Activated CD4-positive, alpha-beta T cell treated with anti-CD3 and anti-CD28 coated beads for 48 hours (primary cell): ENCODE results near the gene PDE6B.
"Not testable (repeated sequence)": the region's sequence is repeated elsewhere in the genome, so short reads cannot be mapped to it uniquely, and the experiment has no call there.

Experiments
- DNase-seq: peaks from one replicate; pipeline ENCODE4 v3.0.0-alpha.2; 2020

Gene PDE6B

DNA sequence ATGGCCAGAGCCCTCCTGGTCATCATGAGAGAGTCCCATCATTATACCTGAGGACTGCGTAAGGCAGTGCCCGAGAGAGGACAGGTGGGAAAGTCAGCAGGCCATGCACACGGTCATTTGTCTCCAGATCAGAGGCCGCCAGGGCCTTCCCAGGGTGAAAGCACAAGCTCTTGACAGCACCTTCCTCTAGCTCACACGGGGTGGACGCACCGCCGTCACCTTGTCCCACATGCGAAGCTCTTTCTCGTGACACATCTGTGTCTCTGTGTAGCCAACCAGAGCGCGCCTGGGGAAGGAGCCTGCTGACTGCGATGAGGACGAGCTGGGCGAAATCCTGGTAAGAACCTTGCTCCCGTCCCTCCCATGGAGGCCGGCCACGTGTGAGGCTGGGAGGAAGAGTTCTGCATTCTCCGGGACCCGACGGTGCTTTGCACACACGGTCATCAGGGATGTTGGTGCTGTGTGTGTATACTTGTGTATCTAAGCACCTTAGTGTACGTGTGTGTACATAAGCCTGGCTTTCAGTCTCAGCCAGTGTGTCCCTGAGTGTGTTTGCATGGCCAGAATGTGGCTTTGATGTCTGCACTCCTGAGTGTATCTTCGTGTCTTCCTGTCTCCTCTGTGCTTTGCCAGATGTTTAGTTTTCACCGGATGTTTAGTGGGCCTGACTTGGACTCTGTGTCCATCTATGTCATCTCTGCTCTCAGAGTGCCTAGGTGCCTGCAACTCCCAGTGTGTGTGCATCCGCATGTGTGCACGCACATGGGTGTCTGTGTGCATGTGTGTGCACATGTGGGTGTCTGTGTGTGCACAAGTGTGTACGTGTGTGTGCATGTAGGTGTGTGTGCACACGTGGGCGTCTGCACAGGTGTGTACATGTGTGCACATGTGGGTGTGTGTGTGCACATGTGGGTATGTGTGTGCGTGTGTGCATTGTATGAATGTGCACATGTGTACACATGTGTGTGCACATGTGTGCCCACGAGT, 33.6 kb downstream of the PDE6B start:
- DNase-seq: no peak

DNA sequence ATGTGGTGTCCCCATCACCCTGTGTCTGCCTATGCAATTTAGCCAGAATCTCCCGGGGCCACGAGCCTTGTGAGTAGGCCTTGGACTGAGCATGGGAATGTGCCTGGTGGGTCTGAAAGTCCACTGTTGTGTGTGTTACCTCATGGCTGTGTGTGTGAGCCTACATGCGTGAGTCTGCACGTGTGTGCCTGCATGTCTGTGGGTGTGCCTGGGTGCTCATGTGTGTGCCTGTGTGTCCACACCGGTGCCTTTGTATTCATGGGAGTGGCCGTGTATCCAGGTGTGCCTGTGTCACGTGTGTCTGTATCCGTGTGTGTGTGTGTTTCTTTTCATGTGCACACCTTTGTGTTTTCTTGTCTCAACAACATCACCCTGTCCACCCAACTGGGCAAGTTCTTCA, 34.5 kb downstream of the PDE6B start:
- DNase-seq: no peak

DNA sequence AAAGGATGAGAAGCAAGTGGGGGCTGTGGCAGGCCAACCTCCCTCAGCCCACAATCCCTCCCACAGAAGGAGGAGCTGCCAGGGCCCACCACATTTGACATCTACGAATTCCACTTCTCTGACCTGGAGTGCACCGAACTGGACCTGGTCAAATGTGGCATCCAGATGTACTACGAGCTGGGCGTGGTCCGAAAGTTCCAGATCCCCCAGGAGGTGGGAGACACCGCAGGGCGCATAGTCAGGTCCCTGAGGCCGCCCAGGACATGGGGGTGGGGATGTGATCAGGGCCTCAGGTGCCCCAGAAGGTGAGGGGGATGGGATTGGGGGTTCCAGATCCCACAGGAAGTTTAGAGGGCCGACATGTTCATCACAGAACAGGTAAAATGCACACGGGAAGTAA, 35.0 kb downstream of the PDE6B start:
- DNase-seq: no peak

DNA sequence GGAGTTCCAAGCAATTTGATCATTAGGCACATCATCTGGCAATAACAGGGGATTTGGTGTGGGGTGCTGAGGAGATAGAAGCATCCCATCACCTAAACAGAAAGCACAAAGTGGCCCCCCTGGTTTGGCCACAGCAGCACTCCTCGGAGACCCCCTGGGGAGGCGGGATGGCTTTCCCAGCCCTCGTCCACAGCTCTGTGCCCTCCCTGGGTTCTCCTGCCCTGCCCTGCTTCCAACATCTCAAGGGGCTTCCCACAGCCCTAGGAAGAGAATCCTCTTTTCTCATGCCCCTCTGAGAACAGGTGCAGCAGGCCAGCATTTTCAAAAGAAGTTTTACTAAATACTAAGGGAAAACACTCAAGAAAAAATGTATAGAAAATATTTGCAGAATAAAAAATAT, 35.9 kb downstream of the PDE6B start:
- DNase-seq: no peak

DNA sequence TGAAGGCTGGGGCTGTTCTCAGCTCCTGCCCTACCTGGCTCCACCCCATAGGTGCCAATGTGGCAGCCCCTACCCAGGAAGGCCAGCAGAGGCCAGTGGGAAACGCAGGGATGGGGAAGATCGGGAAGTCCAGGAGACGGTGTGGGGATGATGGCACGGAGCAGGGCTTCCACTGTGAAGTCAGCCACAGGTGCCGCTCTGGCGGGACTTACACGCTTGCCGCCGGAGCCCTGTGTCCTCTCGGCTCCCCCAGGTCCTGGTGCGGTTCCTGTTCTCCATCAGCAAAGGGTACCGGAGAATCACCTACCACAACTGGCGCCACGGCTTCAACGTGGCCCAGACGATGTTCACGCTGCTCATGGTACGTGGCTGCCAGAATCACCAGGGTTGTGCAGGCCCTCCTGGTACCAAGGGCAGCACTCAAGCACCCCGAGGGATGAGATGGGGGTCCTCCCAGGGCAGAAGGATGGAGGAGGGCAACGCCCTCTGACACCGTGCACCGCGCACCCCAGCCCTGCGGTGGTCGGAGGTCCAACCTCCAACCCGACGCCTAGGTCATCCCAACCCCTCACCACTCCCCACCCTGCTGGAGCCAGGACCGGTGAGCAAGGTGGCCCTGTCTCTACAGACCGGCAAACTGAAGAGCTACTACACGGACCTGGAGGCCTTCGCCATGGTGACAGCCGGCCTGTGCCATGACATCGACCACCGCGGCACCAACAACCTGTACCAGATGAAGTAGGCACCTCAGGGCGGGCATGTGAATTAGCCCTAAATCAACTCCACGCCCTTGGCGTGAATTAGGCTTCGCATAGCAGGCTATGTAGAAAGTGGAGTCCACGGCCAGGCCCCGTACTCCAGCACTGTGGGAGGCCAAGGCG, 36.7 kb downstream of the PDE6B start:
- no peak for DNase-seq

DNA sequence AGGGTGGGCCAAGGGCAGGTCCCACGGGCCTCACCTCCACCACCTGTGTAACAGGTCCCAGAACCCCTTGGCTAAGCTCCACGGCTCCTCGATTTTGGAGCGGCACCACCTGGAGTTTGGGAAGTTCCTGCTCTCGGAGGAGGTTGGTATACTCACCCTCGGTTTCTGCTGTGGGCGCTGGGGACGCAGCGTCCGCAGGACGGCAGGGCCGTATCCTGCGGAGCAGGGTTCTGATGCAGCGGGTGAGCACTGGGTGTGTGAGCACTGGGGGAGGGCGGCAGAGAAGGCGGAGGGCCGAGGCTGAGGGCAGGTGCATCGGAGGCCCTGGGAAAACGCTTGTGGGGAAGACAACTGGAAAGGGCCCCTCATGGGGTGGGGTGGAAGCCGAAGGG, 37.7 kb downstream of the PDE6B start:
- no peak for DNase-seq

DNA sequence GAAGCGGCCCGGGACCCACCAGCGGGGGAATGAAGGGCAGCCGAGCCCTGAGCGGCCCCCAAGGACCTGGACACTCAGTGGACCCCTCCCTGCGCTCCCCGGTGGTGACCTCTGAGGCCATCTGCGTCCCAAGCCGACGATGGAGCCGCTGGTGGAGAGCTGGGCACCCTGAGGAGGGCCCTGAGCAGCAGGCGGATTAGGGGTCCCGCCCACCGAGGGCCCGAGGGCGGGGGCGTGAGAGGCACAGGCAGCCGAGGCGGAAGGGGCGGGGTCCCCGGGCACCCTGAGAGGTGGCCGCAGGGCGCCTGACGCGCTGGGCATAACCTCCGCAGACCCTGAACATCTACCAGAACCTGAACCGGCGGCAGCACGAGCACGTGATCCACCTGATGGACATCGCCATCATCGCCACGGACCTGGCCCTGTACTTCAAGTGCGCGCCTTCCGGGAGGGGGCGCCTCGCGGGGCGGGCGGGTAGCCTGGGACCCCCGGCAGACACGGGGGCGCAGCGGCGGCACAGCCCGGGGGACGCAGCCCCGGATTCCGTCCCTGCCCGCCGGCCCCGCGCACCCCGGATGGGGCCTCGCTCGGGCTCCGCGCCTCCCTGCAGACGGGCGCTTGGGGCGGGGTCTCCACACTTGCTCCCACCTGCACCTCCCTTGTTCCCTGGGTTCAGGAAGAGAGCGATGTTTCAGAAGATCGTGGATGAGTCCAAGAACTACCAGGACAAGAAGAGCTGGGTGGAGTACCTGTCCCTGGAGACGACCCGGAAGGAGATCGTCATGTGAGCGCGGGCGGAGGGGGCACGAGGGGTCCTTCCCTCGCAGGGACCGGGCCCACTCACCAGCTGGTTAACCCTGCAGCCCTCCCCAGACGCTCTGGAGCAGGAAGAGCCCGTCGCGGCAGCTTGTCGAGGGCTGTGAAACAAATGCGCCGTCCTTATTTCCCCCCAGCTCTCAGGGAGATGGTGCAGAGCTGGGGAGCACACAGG, 38.4 kb downstream of the PDE6B start:
- DNase-seq: peak; percentile 81

DNA sequence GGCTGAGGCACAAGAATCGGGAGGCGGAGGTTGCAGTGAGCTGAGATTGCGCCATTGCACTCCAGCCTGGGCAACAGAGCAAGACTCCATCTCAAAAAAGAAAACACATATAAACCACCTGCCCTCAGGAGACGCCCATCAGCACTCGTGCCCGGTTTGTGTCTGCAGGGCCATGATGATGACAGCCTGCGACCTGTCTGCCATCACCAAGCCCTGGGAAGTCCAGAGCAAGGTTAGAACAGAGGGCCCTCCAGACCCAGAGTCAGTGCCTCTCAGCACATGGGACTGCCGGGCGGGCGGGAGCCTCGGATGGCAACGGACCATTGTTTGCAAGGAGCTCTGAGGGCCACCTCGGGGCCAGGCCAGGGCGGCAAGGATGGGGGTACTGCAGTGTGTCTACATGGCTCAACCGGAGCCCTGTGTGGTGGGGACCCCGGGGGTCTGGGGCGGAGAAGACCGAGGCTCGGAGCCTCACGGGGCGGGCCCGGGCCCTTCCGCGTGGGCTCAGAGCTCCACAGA, 39.4 kb downstream of the PDE6B start:
- peak; percentile 2 for DNase-seq

DNA sequence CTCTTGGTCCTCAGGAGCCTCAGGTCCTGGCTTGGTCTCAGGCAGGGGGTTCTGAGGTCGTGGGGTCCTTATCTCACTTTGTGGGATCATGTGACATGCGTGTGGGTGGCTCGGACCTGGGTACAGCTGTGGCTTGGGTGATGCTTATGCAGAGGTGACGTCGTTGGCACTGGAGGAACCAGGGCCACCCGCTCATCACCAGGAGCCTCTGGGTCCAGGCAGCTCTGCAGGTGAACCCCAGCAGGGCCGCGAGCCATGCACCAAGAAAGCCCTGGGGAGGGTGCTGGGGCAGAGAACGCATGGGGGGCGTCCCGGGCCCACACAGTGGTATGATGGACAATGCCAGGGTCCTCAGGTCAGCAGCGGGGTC, 40.0 kb downstream of the PDE6B start:
- no peak for DNase-seq

DNA sequence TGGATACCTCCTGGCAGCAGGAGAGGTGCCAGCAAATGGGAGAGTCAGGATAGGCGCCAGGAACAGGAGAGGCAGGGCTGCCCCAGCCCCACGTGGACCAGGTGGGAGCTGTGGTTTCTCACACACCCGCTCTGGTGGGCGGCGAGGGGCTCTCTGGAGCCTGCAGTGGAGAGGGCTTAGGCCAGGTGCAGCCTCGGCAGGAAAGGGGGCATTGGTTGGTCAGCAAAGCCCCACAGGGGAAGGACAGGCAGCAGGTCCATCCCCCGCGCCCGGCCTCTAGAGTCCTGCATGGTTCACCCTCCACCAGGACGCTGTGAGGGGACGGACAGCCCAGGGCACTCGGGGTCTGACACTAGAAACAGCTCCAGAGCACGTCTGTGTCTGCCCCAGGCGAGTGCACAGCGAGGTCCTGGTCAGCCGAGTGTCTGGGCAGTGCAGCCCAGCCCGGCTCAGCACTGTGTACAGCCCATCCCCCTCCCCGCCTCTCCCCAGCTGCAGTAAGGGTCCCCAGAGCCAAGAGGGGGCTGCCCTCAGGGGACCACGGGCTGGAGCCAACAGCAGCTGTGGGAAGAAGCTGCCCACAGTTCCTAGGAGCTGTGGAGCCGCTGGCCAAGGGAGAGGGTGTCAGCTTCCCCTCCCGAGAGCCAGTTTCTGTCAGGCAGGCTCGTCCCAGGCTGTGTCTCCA, 40.5 kb downstream of the PDE6B start:
- no peak for DNase-seq

DNA sequence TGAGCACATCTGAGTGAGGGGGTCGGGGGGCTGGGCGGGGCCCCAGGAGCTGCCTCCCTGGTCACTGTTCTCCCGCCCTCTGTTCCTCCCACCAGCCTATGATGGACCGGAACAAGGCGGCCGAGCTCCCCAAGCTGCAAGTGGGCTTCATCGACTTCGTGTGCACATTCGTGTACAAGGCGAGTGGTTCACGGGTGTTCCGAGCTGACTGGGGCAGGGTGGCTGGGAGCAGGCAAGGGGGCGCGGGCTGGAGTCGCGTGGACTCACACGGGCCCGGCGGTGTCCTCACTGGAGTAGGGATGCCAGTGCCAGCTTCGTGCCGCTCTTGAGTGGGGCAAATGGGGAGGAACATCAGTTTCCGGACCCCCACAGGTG, 41.0 kb downstream of the PDE6B start:
- DNase-seq: no peak

DNA sequence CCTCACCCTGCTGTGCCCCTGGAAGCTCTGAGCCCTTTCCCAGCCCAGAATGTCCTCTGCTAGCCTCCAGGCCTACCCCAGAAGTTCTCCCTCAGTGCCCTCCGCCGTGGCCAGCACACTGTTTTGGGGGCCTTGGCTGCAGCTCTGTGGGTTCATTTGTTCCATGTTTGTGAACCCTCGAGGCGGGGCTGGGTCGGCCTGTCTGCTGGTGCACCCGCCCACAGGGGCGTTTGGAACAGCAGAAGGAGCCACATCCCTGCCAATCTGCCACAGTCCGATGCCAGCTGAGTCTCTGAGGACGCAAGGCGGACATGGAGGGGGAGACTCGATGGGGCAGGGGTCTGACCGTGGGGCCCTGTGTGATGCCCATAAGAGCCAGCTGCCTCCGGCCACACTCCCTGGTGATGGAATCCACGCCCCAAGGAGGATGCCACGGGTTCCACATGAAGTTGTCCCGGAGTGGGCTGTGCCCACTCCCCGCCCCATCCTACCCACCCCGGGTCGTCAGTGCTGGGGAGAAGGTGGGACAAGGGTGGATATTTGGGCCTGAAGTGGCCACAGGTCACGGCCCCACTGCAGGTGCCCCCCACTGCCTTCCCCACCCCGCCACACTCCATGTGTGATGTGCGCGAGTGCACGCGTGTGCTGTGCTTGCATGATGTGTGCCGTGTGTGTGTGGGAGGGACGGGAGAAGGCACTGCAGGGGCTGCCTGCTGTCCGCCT, 41.6 kb downstream of the PDE6B start:
- DNase-seq: no peak

DNA sequence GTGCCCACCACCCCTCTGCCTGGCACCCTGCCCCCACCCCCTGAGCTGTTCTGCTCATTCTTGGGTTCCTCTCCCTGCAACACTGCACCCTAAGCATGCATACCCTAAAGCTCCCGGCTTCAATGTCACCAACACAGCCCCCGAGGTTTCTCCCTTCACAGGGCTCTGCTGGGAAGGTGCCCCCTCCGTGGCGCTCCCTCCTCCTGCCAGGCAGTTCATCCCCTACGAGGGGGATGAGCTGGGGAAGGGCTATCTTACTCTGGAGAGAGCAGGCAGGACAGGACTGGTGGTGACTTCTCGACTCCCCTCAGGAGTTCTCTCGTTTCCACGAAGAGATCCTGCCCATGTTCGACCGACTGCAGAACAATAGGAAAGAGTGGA, 42.2 kb downstream of the PDE6B start:
- DNase-seq: no peak

DNA sequence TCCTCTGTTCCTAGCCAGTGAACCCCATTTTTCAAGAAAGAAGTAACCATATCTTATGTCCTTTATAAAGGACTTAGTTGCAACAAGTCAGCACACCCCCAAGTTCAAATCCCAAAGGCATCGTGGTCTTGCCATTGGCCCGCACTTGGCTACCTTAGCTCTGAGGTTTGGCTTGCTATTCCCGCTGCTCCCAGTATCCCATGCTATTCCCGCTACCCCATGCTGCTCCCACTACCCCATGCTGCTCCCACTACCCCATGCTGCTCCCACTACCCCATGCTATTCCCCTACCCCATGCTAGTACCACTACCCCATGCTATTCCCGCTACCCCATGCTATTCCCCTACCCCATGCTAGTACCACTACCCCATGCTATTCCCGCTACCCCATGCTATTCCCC, 42.8 kb downstream of the PDE6B start:
- not testable (repeated sequence) for DNase-seq

DNA sequence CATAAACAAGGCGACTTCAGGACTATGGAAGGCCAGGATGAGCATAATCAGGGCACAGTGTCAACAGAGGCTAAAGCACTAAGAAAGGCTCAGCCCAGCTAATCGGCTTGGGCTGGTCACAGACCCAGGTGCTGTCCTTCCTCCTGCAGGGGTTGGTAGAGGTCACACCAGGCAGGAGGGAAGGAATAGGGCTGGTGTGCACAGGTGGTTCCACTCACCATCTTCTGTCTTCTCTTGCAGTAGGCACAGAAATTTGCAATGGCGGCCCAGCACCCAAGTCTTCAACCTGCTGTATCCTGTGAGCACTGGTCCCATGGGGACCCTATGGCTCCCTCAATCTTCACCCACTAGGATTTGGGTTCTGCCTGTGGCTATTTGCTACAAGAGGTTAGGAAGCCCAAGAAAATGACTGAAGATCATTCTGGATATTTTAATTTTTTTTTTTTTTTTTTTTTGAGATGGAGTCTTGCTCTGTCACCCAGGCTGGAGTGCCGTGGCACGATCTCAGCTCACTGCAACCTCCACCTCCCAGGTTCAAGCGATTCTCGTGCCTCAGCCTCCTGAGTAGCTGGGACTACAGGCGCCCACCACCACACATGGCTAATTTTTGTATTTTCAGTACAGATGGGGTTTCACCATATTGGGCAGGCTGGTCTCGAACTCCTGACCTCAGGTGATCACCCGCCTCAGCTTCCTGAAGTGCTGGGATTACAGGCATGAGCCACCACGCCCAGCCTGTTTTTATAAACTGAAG, 44.6 kb downstream of the PDE6B start:
- DNase-seq: not testable (repeated sequence)

DNA sequence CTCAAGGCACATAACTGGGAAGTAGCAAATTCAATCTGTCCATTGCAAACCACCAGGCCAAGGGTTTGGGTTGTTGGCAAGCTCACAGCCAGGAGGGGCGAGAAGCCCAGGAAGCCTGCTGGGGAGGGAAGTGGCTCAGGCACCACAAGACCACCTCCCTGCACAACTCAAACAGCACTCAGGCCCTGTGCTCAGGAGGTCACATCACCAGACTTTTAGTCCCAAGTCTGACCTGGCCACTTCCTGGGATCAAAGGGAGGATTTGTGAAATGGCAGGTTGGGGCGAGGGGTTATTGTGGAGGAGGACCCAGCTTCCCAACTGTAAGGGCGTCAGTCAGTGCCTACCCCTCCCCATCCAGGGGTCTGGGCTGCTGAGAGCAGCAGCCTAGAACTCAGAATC, 46.4 kb downstream of the PDE6B start:
- no peak for DNase-seq

DNA sequence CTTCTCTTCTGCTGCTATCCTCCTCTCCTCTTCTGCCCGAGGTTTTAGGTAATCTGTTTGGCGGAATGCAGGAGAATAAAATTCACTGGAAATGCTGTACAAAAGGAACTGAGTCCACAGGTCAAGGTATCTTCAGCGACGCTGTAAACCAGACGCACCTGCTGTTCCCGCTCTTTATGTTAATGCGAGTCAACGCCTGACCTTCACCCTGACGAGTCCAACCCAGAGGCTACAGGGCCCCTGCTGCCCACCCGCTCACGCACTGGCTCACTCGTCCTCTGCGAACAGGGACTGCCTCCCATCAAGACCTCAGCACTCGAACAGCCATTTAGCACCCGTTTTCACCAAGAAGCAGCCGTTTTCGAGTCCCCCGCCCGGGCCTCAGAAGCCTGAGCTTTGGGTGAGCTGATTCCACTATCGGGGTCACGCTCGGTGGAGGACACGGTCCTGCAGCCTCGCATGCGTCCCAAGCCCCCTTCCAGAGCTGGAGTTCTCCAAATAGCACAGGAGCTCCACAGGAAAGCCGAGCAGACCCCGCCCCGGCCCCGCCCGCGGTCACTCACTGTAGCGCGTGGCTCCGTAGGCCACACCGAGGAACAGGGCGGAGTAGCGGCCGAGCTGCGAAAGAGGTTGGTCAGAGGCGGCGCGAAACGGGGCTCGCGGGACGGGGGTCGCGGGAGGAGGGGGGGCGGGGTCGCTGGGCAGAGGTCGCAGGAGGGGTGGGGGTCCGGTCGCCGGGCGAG, 48.1 kb downstream of the PDE6B start:
- DNase-seq: no peak

DNA sequence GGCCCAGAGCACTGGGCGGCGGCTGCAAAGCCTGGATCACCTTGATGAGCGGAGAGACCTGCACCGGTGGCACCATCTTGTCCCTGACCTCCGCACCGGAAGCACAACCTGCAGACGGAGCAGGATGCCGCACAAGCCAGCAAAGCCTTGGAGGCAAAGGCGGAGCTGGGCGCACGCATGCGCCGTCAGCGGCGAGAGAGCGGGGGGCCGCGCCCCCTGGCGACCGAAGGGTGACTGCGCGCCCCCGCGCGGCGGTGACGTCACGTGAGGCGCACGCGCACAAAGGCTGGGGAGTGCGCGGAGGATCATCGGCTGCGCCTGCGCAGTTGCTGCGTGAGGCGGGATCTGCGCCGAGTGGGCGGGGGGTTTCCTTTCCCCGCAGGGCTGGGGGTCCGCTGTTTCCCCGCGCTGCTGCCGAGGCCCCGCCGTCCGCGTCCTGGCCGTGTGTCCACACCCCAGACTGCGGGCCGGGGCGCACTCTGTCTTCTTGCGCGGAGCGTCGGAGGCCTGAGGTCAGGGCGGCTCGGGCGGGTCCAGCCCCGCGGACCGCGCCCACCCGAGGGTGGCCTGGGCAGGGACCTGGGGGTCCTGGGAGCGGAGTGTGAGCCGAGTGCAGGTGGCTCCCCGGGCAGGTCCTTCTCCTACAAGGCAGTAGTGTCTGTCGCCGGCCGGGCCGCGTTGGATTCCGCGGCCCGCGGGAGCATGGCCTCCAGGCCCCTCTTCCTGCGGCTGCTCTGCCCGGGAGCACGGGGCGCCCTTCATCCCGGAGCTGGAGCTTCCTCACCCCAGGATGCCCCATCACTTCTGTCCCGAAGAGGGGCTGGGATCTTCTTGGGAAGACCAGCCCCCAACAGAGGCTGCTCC, 49.0 kb downstream of the PDE6B start, which contains the start of the genes ATP5ME and MYL5:
Gene ATP5ME (minus strand): TSS at position 105 of the 864 bp plus-strand sequence. CDS start 29 bp downstream, at position 76.
Gene MYL5 (plus strand): TSS at position 371 of the 864 bp plus-strand sequence. CDS start 3,485 bp downstream, outside the sequence.
- DNase-seq: peak; percentile 98
